GM12801 (cell line): Measurements from ENCODE around the gene FCRLB.

Source experiments
- TF ChIP-seq, protein P1 (sequence below): IDR thresholded peaks from one replicate; pipeline ENCODE4 v1.5.1; 2011; ENCODE audit warnings: control low read depth; ENCODE audit not compliant: insufficient read length; ENCODE audit errors: extremely low read depth

FCRLB gene

DNA sequence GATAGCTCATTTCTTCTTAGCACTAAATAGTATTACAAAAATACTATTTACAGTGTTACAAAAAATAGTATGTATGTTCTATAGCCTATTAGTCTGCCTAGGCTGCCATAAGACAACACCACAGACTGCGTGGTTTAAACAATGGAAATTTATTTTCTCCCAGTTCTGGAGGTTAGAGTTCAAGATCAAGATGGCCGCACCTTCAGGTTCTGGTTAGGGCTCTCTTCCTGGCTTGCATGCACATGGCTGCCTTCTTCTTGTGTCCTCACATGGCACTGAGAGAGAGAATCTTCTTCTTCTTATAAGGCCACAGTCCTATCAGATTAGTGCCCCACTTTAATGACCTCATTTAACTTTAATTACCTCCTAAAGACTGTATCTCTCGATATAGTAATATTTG is 48.9 kb downstream of the FCRLB start:
- TF ChIP-seq, protein P1, sequence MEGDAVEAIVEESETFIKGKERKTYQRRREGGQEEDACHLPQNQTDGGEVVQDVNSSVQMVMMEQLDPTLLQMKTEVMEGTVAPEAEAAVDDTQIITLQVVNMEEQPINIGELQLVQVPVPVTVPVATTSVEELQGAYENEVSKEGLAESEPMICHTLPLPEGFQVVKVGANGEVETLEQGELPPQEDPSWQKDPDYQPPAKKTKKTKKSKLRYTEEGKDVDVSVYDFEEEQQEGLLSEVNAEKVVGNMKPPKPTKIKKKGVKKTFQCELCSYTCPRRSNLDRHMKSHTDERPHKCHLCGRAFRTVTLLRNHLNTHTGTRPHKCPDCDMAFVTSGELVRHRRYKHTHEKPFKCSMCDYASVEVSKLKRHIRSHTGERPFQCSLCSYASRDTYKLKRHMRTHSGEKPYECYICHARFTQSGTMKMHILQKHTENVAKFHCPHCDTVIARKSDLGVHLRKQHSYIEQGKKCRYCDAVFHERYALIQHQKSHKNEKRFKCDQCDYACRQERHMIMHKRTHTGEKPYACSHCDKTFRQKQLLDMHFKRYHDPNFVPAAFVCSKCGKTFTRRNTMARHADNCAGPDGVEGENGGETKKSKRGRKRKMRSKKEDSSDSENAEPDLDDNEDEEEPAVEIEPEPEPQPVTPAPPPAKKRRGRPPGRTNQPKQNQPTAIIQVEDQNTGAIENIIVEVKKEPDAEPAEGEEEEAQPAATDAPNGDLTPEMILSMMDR, result no peak

DNA sequence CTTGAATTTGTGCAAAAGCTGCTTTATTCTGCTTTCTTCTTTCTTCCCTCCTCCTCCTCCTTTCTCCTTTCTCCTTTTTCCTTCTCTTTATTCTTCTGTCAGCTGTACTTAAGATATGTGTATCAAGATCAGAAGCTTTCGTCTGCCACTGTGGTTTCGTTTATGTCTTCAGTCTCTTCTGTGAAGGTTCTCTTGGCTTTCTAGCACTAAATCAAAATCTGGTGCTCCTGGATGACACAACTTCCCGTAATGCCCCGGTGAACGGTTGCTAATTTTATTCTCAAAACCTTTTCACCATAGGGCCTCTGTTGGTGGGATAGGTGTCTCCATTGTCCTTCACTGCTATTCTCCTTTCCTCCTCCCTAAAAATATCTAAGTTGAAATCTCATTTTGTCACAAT is 49.8 kb downstream of the FCRLB start:
- TF ChIP-seq, protein P1, result no peak

DNA sequence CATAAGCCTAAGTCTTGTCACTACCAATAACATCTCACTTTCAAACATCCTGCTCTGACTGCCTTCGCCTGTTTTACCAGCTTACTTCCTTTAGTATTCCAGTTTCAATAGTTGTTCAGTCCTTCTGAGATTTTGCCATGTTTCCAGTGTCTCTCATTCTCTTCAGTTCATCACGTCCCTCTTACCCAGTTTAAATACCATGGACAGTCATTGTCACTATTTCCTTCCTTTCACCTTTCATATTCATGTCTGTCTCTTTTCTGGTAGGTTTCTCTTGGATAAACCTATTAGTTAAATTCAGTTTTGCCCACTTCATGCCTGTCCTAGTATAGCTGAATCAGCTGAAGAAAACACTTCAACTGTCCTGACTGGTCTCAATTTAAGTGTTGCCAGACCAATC is 50.6 kb downstream of the FCRLB start:
- TF ChIP-seq, protein P1, result no peak

DNA sequence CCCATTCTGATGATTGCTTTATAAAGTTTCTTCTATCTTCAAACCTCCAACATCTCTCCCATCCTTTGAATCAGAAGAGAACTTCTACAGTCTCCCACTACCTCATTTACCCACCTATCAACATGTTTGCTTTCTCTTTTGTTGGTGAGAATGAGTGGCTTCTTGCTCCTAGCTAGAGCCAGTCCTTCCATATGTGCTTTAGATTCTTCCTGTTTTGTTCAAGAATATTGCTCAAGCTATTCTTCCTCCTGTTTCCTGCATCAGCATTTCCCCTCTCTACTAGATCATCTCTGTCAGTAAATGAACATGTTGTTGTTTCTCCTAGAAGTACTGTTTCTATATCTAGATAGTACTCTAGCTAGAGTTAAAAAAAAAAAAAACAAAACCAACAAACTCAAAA is 51.1 kb downstream of the FCRLB start:
- TF ChIP-seq, protein P1, result no peak

DNA sequence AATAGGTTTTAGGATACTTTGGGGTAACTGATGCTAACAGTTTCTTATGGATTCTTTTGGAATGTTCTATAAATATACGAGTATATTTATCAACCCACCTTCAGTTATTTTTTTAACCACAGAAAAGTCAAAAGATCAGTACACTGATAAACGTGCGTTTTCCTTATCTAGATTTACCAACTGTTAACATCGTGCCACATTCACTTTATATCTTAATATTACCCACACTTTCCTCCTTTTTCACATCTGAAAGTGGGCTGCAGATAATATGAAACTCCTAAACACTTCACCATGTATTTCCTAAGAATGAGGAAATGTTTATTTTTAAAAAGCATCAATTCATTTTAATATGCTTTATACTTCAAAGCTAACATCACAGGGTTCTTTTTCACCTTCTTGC is 52.4 kb downstream of the FCRLB start:
- TF ChIP-seq, protein P1, result no peak

DNA sequence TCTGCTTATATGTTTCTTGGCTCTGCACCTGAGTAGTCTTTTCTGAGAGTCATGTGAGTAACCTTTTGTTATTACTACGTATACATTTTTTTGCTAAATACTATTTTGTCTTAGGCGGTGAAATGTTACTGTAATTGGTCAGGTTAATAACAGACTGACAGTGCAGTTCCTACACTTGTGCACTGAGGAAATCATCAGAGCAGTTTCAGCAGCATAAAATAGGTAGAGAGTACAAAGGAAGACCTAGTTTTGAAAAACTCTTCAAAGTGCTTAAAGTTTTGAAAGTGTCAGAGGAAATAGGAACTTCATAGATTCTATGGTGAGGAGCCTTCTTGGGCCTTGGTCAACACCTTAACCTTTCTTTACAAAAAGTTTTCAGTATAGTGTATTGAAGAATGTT is 55.9 kb downstream of the FCRLB start:
- TF ChIP-seq, protein P1, result no peak
